ENCODE measurements around the gene DCC.

DCC gene

DNA sequence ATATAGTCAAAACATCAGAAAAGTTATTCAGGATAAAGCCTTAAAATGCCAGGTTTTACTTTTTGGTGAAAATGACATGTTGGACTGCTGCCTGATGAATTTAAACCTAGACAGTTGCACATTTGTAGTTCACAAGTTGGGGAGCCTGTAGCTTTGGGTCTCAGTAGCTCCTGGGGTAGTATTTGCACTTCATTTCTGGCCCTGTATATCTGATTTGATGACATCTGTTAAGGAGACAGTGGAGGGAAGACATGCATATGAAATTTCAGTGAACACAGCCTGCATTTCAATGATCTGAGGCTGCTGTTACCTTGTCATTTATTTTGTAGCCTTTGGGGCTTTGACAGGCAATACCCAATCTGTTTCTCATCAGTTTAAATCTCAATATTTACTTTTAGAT lies 156.4 kb downstream of the DCC start:
- H3K4me3 ChIP-seq (replicated peaks; ENCODE audit: low read depth, low read length) = no peak overlapping the region
- DNase-seq (ENCODE audit: extremely low read depth, low read depth) = no peak

DNA sequence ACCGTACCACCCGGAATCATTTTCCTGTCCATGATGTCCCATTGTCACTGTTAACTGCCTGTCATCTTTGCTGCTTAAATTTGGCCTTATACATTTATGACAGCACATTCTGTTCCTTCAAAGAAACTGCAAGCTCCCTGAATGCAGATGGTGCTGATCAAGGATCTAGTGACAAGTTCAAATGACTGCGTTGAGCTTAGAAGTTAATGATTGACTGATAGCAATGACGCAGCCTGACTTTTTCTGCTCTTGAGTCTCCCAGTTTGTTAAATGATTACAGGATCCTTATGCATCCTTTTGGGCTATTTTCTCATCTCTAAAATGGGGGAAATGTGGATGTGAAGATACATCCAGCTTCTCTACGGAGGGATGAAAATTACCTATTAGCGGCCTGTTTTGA lies 159.0 kb downstream of the DCC start:
- TF ChIP-seq, protein P1, sequence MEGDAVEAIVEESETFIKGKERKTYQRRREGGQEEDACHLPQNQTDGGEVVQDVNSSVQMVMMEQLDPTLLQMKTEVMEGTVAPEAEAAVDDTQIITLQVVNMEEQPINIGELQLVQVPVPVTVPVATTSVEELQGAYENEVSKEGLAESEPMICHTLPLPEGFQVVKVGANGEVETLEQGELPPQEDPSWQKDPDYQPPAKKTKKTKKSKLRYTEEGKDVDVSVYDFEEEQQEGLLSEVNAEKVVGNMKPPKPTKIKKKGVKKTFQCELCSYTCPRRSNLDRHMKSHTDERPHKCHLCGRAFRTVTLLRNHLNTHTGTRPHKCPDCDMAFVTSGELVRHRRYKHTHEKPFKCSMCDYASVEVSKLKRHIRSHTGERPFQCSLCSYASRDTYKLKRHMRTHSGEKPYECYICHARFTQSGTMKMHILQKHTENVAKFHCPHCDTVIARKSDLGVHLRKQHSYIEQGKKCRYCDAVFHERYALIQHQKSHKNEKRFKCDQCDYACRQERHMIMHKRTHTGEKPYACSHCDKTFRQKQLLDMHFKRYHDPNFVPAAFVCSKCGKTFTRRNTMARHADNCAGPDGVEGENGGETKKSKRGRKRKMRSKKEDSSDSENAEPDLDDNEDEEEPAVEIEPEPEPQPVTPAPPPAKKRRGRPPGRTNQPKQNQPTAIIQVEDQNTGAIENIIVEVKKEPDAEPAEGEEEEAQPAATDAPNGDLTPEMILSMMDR (IDR thresholded peaks at IDR 0.05; ENCODE audit: low read depth, low read length, missing control alignments) = no peak
- no peak overlapping the region for H3K4me3 ChIP-seq (replicated peaks; ENCODE audit: low read depth, low read length)
- DNase-seq (ENCODE audit: extremely low read depth, low read depth) = no peak

More for the DNA sequence above, 156.4 kb downstream of the DCC start:
- TF ChIP-seq, protein P1 (IDR thresholded peaks at IDR 0.05; ENCODE audit: low read depth, low read length, missing control alignments) = no peak

DNA sequence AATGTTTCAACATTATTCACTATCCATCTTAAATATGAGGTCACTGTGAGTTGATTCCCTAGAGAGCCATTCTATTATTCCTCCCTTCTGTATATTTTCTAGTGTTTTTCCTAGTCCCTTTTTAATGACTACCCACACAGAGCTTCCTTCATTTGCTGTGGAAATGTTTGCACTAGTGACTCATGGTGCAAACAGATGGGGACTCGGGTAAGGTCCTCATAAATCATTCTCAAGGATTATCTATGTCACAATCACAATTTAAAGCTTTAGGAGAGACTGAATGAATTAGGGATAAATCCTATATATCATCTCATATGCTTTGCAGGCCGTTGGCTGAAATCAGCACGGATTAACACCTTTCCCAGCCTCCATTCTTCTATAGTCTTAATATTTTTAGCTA lies 159.6 kb downstream of the DCC start:
- no peak overlapping the region for H3K4me3 ChIP-seq (replicated peaks; ENCODE audit: low read depth, low read length)
- no peak for DNase-seq (ENCODE audit: extremely low read depth, low read depth)
- TF ChIP-seq, protein P1 (IDR thresholded peaks at IDR 0.05; ENCODE audit: low read depth, low read length, missing control alignments) = no peak

DNA sequence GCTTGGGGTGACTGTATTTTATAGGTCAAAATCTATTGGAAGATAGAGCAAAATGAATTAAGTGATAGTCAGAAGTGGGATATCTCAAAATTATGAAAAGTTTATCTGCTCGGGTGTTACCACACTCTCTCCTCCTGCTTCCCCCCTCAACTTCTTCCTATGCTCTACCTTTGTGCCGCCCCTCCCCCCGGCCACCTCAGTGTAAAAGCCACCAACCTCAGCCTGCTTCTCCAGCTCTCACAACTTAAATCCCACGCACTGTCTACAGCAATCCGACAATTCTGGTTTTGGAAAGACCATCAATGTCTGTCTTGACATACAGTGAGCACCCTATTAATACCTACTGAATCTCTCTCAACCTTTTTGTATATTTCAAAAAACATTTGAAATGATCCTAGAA lies 164.6 kb downstream of the DCC start:
- TF ChIP-seq, protein P1 (IDR thresholded peaks at IDR 0.05; ENCODE audit: low read depth, low read length, missing control alignments) = no peak
- DNase-seq (ENCODE audit: extremely low read depth, low read depth) = no peak
- H3K4me3 ChIP-seq (replicated peaks; ENCODE audit: low read depth, low read length) = no peak overlapping the region

DNA sequence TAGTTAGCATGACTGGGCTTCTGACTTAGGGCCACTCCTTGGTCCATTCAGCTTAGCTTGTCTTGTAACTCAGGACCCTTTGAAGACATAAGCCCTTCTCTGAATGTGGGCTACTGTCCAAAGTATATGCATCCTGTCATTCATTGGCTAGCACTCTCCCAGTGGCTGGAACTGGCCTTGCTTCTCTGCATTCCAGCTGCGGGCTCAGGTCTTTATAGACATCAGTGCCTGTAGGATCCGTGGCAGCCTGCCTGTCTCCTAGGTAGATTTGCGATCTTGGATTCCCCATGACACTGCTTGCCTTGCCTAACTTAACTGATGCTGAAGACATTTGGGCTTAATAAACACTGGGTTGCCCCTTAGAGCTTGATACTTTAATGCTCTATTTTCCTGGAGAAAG lies 170.1 kb downstream of the DCC start:
- no peak for DNase-seq (ENCODE audit: extremely low read depth, low read depth)
- no peak overlapping the region for H3K4me3 ChIP-seq (replicated peaks; ENCODE audit: low read depth, low read length)
- TF ChIP-seq, protein P1 (IDR thresholded peaks at IDR 0.05; ENCODE audit: low read depth, low read length, missing control alignments) = no peak

DNA sequence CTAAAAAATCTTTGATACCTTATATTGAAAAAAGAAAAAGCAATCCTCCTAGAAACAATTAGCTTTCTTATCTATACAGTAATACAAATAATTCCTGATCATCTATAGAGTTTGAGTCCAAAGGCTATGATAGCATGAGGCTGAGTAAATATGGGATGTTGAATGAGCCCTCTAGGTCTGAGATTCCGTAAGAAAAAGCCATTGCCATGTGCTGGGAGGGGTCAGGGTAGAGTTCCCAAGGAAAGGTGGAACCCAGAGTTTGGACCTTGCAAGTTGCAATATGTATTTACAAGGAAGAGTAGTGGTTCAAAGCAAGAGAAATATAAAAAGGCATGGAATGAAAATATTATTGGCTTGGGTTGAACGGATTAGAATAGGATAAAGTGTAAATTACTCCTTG lies 178.1 kb downstream of the DCC start:
- TF ChIP-seq, protein P1 (IDR thresholded peaks at IDR 0.05; ENCODE audit: low read depth, low read length, missing control alignments) = no peak
- H3K4me3 ChIP-seq (replicated peaks; ENCODE audit: low read depth, low read length) = no peak overlapping the region
- no peak for DNase-seq (ENCODE audit: extremely low read depth, low read depth)

DNA sequence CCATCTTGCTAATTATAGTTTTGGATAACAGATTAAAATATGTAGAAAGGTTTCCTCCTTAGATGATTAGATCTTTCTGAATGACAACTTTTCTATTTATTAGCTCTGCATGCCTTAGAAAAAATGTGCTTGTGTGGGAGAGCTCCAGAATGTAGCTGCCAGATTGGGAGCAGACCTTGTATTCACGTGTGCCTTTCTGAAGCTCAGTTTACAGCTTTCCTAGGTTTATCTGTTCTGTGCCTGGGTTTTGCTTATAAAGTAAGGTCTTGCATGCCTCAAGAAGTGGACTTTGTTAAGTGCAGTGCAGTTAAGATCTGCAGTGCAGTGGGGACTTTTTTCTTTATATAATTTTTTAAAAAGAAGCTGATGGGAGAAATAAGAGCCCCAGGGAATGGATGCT lies 179.0 kb downstream of the DCC start:
- DNase-seq (ENCODE audit: extremely low read depth, low read depth) = no peak
- no peak overlapping the region for H3K4me3 ChIP-seq (replicated peaks; ENCODE audit: low read depth, low read length)
- TF ChIP-seq, protein P1 (IDR thresholded peaks at IDR 0.05; ENCODE audit: low read depth, low read length, missing control alignments) = no peak

All from HFF-Myc (cell line).